H1 (cell line): ENCODE data around the gene GUCY1A1. TPM values are rescaled to one million over a fixed set of nuclear protein-coding genes. Genes with fewer than 3 reads are reported as not detected.

Experiments
- CTCF ChIA-PET: fragments of 300-600 bp; sonication (Branson Sonifier 250); formaldehyde crosslinking; loops from one replicate; lab custom pipeline; 2021; ENCODE audit not compliant: partially characterized antibody; lab: Charles Lee
- POLR2A ChIA-PET: fragments of 300-600 bp; sonication (Branson Sonifier 250); formaldehyde crosslinking; loops from one replicate; lab custom pipeline; 2021; ENCODE audit warnings: inconsistent platforms; ENCODE audit not compliant: partially characterized antibody; lab: Charles Lee
- DNase-seq, 2 experiments: peaks; one replicate each; pipeline versions ENCODE4 v3.0.0 to v3.0.0-alpha.2; 2010 to 2022; ENCODE audit warnings: low spot score in 2 of 2, low read depth in 1 of 2, mixed read lengths in 1 of 2
- FAIRE-seq: peaks from 2 replicates; lab custom pipeline; 2011; peaks lifted over from hg19 to GRCh38; lab: Jason Lieb, UNC
- H2AFZ ChIP-seq: 2 replicates; pipeline ENCODE4 v1.8.1; 2012; ENCODE audit warnings: low read length, inconsistent platforms
- H2AK5ac ChIP-seq: 2 replicates; pipeline ENCODE4 v1.6.1; 2013; ENCODE audit warnings: low read depth, low read length
- H2BK120ac ChIP-seq: replicated peaks from 2 replicates; pipeline ENCODE3; 2013; ENCODE audit warnings: low read depth, low read length, inconsistent platforms
- H2BK12ac ChIP-seq: 2 replicates; pipeline ENCODE4 v1.6.1; 2013; ENCODE audit warnings: low read depth, low read length
- H2BK15ac ChIP-seq: 2 replicates; pipeline ENCODE4 v1.6.1; 2013; ENCODE audit warnings: low read length
- H2BK20ac ChIP-seq: 2 replicates; pipeline ENCODE4 v1.6.1; 2013; ENCODE audit warnings: low read length
- H2BK5ac ChIP-seq: 2 replicates; pipeline ENCODE4 v1.6.1; 2013; ENCODE audit warnings: low read depth, low read length
- H3K14ac ChIP-seq: 2 replicates; pipeline ENCODE4 v1.6.1; 2013; ENCODE audit warnings: inconsistent platforms; ENCODE audit not compliant: insufficient read length
- H3K18ac ChIP-seq: 2 replicates; pipeline ENCODE4 v1.6.1; 2013; ENCODE audit warnings: low read length; ENCODE audit errors: extremely low read depth
- H3K23ac ChIP-seq: 2 replicates; pipeline ENCODE4 v1.6.1; 2013; ENCODE audit warnings: inconsistent platforms; ENCODE audit not compliant: insufficient read length
- H3K23me2 ChIP-seq: 2 replicates; pipeline ENCODE4 v1.6.1; 2013; ENCODE audit warnings: low read depth, low read length
- H3K27ac ChIP-seq: 2 replicates; pipeline ENCODE4 v1.6.1; 2011; ENCODE audit warnings: low read depth, low read length, inconsistent platforms
- H3K27me3 ChIP-seq, 4 experiments: replicated peaks in 1 of 4; 1 replicate in 1 of 4; 2 replicates in 3 of 4; pipeline versions ENCODE4 v1.6.1 to v1.8.1; 2011 to 2013; ENCODE audit warnings: low read length in 3 of 4, mild to moderate bottlenecking in 3 of 4, inconsistent platforms in 2 of 4, mixed read lengths in 2 of 4, moderate library complexity in 1 of 4; ENCODE audit not compliant: control insufficient read depth in 3 of 4, insufficient read depth in 3 of 4; ENCODE audit errors: extremely low read depth in 1 of 4
- H3K36me3 ChIP-seq, 4 experiments: 2 replicates each; pipeline versions ENCODE4 v1.6.1 to v1.8.1; 2011 to 2013; ENCODE audit warnings: mild to moderate bottlenecking in 4 of 4, low read length in 3 of 4, moderate library complexity in 2 of 4, control low read depth in 1 of 4, inconsistent platforms in 1 of 4; ENCODE audit not compliant: insufficient read depth in 4 of 4, control insufficient read depth in 2 of 4
- H3K4ac ChIP-seq: replicated peaks from 2 replicates; pipeline ENCODE3; 2013; ENCODE audit warnings: low read length, low read depth, mixed read lengths, inconsistent platforms; ENCODE audit not compliant: insufficient read length
- H3K4me1 ChIP-seq, 4 experiments: replicated peaks in 1 of 4; 1 replicate in 1 of 4; 2 replicates in 3 of 4; pipeline versions ENCODE4 v1.6.1 to v1.8.1; 2011 to 2013; ENCODE audit warnings: low read length in 3 of 4, inconsistent platforms in 2 of 4, mixed read lengths in 1 of 4; ENCODE audit not compliant: insufficient read depth in 4 of 4, control insufficient read depth in 3 of 4
- H3K4me2 ChIP-seq, 2 experiments: 2 replicates each; pipeline versions ENCODE4 v1.6.1 to v1.8.1; 2011 to 2013; ENCODE audit warnings: low read depth in 2 of 2, low read length in 2 of 2, control low read depth in 1 of 2, inconsistent platforms in 1 of 2, mild to moderate bottlenecking in 1 of 2; ENCODE audit not compliant: insufficient read depth in 1 of 2
- H3K4me3 ChIP-seq, 4 experiments: fragments of 200-600, 300-600 bp in 1 of 4; sonication (generic), shearing (Covaris generic), sonication (Bioruptor Twin) in 1 of 4; 2 replicates each; pipeline versions ENCODE4 v1.5.1 to v1.8.1; 2011 to 2016; ENCODE audit warnings: low read length in 4 of 4, low read depth in 3 of 4, control low read depth in 2 of 4, inconsistent platforms in 2 of 4, mild to moderate bottlenecking in 2 of 4, mixed read lengths in 1 of 4, moderate library complexity in 1 of 4; ENCODE audit not compliant: insufficient read depth in 2 of 4; ENCODE audit errors: extremely low read depth in 1 of 4
- H3K56ac ChIP-seq: replicated peaks from 2 replicates; pipeline ENCODE3; 2013; ENCODE audit warnings: low read depth, mild to moderate bottlenecking, mixed read lengths, low read length, inconsistent platforms; ENCODE audit not compliant: insufficient read length
- H3K79me1 ChIP-seq: 2 replicates; pipeline ENCODE4 v1.6.1; 2013; ENCODE audit warnings: low read depth, low read length, control low read depth
- H3K79me2 ChIP-seq, 2 experiments: 2 replicates each; pipeline versions ENCODE4 v1.6.1 to v1.8.1; 2012 to 2013; ENCODE audit warnings: low read length in 2 of 2, mild to moderate bottlenecking in 2 of 2, inconsistent platforms in 1 of 2; ENCODE audit not compliant: insufficient read depth in 2 of 2, control insufficient read depth in 1 of 2
- H3K9ac ChIP-seq, 4 experiments: replicated peaks in 1 of 4; 1 replicate in 1 of 4; 2 replicates in 3 of 4; pipeline versions ENCODE4 v1.6.1 to v1.8.1; 2011 to 2013; ENCODE audit warnings: low read depth in 3 of 4, low read length in 3 of 4, control low read depth in 2 of 4, mild to moderate bottlenecking in 2 of 4, moderate library complexity in 2 of 4, inconsistent platforms in 1 of 4; ENCODE audit errors: extremely low read depth in 1 of 4
- H3K9me3 ChIP-seq, 2 experiments: 2 replicates each; pipeline versions ENCODE4 v1.6.1 to v1.8.1; 2012 to 2013; ENCODE audit warnings: mild to moderate bottlenecking in 2 of 2, moderate library complexity in 2 of 2, control low read depth in 1 of 2, inconsistent platforms in 1 of 2, low read depth in 1 of 2, low read length in 1 of 2, mixed read lengths in 1 of 2; ENCODE audit not compliant: insufficient read depth in 2 of 2
- H4K20me1 ChIP-seq, 2 experiments: replicated peaks in 1 of 2; 2 replicates each; pipeline versions ENCODE3 to v1.8.1; 2011 to 2013; ENCODE audit warnings: inconsistent platforms in 2 of 2, low read length in 2 of 2, mild to moderate bottlenecking in 1 of 2; ENCODE audit not compliant: insufficient read depth in 2 of 2, control insufficient read depth in 1 of 2
- H4K5ac ChIP-seq: 2 replicates; pipeline ENCODE4 v1.6.1; 2013; ENCODE audit warnings: low read length, low read depth, mixed read lengths, inconsistent platforms; ENCODE audit not compliant: insufficient read length
- H4K8ac ChIP-seq: 2 replicates; pipeline ENCODE4 v1.8.0; 2013; ENCODE audit warnings: mild to moderate bottlenecking, moderate library complexity, low read length, inconsistent platforms; ENCODE audit not compliant: insufficient read depth; ENCODE audit errors: extremely low read depth
- H4K91ac ChIP-seq: replicated peaks from 2 replicates; pipeline ENCODE3; 2013; ENCODE audit warnings: low read length, mixed read lengths, inconsistent platforms; ENCODE audit not compliant: insufficient read length
- EZH2 ChIP-seq: fragments of 200-600 bp; sonication (generic); IDR thresholded peaks from 2 replicates; pipeline ENCODE4 v1.7.1; 2012; ENCODE audit warnings: low read depth, mild to moderate bottlenecking, moderate library complexity, low read length, inconsistent platforms; ENCODE audit not compliant: severe bottlenecking
- RFX5 ChIP-seq: IDR thresholded peaks from 2 replicates; pipeline ENCODE4 v1.6.1; 2011; ENCODE audit warnings: low read depth, low read length, improper control_type of control experiment, borderline replicate concordance
- WGBS, 2 experiments: shearing (Covaris generic) in 1 of 2; methylation state at CpG; one replicate each; pipeline versions ENCODE4 v1.1.6 to v1.1.7; 2013 to 2015; ENCODE audit warnings: low lambda C conversion rate in 2 of 2, mixed read lengths in 2 of 2, inconsistent platforms in 1 of 2, low coverage in 1 of 2, missing lambda C conversion rate in 1 of 2; ENCODE audit not compliant: insufficient replicate concordance in 2 of 2, insufficient coverage in 1 of 2, insufficient read length in 1 of 2; ENCODE audit errors: extremely low coverage in 1 of 2, missing lambda C conversion rate in 1 of 2; 5-methylcytosine and 5-hydroxymethylcytosine counted together
- polyA plus RNA-seq, 7 experiments: library from polyadenylated mRNA; depleted of rRNA in 3 of 7; stranded (reverse) in 5 of 7; unstranded in 2 of 7; fragments of >200 nt in 5 of 7; fragments of 200-250 nt in 2 of 7; gene quantifications; 1 replicate in 5 of 7; 2 replicates in 1 of 7; 4 replicates in 1 of 7; pipeline versions ENCODE4 v1.2.1 to v1.2.3, GENCODE V29; 2011 to 2013; ENCODE audit warnings: missing spikeins in 2 of 7, mixed read lengths in 2 of 7
- total RNA-seq: library from RNA; stranded (reverse); fragmentation: NEBNext Ultra II Directional; extraction: Animal tissue kit (Norgen Biotek cat#: 25700); gene quantifications from 2 replicates; pipeline ENCODE4 v1.2.1, GENCODE V29; 2021
- TF ChIP-seq, protein P1 (sequence below): IDR thresholded peaks from 2 replicates; pipeline ENCODE4 v1.6.1; 2012; ENCODE audit warnings: low read length, inconsistent platforms

Gene GUCY1A1
- total and polyA plus RNA-seq, 2 of the 8 experiments (the other 6 are each of a cell fraction or from before 2014, with no cell fraction given), result not detected

DNA sequence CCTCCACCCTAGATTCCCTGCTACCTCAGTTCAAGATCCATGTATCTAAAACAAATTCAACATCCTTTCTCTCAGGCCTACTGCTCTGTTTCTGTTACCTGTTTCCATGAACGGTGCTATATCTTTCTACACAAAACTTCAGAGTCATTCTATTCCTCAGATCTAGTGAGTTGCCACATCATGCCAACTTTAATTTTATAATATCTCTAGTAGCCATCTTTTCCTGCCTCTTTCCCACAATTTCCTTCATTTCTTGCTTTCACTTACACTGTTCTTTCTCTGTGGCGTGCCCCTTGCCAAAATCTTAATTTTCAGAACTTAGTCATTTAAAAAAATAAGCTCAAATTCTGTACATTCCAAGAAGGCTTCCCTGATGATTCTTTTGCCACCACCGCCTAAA, 15.2 kb downstream of the GUCY1A1 start:
- Histone ChIP-seq H3K4me1 (no peaks in the 10 kb centered on the region), H3K23me2 (no peaks in the 10 kb centered on the region), H3K14ac (no peak overlapping the region), H3K4me2 (no peak overlapping the region), H3K79me2 (no peaks in the 10 kb centered on the region), H3K27me3 (no peaks in the 10 kb centered on the region), H2BK120ac (no peak overlapping the region), H4K20me1 (no peaks in the 10 kb centered on the region), H2BK12ac (no peak overlapping the region), H2BK5ac (no peak overlapping the region), H2BK15ac (no peak overlapping the region), H4K91ac (no peak overlapping the region), H3K56ac (no peak overlapping the region), H3K9me3 (no peaks in the 10 kb centered on the region), H3K36me3 (no peaks in the 10 kb centered on the region), H3K18ac (no peak overlapping the region), H4K5ac (no peak overlapping the region), H3K4ac (no peak overlapping the region), H2BK20ac (no peak overlapping the region), H3K23ac (no peak overlapping the region), H4K8ac (no peak overlapping the region), H3K9ac (no peak overlapping the region), H3K4me3 (no peak overlapping the region), H2AFZ (no peak overlapping the region), H3K27ac (no peak overlapping the region), H3K79me1 (no peaks in the 10 kb centered on the region), H2AK5ac (no peak overlapping the region)
- POLR2A ChIA-PET, result no interaction called here
- DNase-seq (no peak), FAIRE-seq (no peak)
- CTCF ChIA-PET, result no interaction called here
- WGBS, 2 experiments, result 89% methylated on average over 3 of the region's 3 CpGs; no CpG with 5 or more reads in 1 of the 2 experiments
- TF ChIP-seq RFX5 (no peak), EZH2 (no peak)
- TF ChIP-seq, protein P1, sequence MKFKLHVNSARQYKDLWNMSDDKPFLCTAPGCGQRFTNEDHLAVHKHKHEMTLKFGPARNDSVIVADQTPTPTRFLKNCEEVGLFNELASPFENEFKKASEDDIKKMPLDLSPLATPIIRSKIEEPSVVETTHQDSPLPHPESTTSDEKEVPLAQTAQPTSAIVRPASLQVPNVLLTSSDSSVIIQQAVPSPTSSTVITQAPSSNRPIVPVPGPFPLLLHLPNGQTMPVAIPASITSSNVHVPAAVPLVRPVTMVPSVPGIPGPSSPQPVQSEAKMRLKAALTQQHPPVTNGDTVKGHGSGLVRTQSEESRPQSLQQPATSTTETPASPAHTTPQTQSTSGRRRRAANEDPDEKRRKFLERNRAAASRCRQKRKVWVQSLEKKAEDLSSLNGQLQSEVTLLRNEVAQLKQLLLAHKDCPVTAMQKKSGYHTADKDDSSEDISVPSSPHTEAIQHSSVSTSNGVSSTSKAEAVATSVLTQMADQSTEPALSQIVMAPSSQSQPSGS, result no peak
